ENCODE results near the gene KCNJ12.
"Not testable (repeated sequence)": the region's sequence is repeated elsewhere in the genome, so short reads cannot be mapped to it uniquely, and the experiment has no call there.

KCNJ12 gene

DNA sequence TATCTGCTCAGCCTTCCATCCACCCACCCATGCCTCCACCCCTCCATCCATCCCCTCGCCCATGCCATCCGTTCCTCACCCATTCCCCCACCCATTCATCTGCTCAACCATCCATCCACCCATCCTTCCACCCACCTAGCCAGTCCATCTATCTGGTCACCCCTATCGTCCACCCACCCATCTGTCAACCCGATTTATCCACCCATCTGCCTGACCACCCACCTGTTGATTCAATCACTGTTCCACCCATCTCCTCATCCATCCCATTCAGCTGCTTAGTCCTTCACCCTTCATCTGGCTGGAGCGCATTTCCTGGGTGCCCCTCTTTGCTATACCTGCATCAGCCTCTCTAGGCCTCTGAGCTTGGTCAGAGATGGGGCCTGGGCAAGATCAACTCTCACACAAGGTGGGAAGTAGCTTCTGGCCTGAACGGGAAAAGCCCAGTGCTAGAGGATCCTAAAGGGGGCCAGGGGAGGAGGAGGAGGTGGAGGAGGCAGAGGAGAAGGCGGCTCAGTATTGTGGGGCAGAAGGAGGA is 32.7 kb downstream of the KCNJ12 start:
- not testable (repeated sequence) for DNase-seq

DNA sequence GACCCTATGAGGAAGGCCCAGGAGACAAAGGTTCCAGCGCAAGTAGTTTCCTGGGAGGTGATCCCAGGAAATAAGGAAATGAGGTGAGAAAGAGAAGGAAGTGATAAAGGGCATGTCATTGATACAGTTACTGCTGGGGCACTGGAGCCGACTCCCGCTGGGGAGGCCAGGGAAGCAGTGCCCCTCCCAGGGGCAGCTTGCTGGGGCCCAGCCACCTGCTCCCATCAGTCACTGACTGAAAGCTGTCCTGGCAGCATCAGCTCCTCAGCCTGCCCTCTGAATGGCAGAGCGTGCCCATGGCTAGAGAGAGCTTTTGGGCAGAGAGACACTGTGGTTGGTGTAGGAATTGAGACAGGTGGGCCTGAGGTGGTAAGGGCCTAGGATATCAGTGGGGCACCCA is 33.2 kb downstream of the KCNJ12 start:
- not testable (repeated sequence) for DNase-seq

DNA sequence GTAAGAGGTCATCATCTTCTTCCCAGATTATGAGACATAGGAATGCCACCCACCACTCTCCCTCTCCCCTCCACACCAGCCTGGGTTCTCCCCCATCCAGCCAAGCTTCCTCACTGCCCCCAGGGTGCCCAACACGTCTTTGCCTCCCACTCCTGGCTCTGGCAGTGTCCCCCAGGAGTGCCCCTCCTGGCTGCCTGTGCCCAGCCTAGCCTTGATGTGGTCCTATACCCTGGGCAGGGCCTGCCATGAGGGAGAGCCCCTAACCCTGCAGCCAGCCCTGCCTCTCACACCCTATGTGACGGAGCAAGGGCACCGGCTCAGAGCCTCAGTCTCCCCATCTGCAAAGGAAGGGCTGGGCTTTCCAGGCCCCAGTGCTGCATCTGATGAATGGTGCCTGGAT is 33.8 kb downstream of the KCNJ12 start:
- not testable (repeated sequence) for DNase-seq

DNA sequence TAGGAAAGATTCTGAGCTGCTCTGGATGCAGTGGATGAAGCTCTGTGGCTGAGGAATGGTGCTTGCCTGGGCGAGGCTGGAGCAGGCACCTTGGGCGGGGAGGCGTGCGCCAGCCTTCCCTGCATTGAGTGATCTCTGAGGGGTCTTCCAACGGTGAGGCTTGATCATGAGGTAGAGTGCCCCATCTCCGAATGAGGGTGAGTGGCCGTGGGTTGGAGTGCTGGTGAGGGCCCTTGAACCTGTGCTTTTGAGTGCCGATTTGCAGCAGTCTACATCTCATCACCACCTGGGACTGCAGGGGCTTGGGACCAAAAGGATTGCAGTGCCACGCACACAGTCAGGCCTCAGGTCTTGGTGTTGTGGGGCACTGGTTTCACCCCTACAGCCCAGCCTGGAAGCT is 34.2 kb downstream of the KCNJ12 start:
- DNase-seq: not testable (repeated sequence)

DNA sequence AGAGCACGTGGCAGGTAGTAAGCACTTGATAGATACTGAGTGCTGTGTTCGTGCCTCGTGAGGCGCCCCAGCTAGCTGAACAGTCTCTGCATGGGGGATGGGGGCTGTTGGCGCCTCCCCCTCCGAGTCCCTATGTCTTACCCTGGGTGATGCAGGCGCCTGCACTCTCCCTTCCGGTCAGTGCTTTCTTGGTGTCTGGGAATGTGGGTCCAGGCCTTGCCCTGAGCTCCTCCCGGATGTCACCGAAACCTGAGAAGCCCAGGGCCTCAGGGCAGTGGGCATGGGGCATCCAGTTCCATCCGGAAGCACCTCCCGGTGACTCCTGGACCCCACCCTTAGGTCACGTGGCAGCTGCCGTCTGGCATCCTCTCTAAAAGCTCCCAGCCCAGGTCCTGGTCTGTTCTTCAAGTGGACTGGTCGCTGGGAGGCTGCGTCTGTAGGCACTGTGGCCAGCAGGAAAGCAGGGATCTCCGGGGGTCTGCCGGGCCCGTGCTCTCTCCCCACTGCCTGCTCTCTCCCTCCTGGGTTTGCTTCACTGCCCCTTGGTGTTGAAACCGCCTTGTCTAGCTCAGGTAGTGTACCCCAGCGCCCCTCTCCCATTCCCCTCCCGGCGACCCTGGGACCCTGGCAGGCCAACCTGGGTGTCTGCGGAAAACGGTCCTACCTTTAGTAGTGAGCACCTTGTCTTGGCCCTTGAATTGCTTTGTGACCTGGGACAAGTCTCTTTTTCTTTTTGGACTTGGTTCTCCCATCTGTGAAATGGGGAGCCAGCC is 34.9 kb downstream of the KCNJ12 start:
- not testable (repeated sequence) for DNase-seq

DNA sequence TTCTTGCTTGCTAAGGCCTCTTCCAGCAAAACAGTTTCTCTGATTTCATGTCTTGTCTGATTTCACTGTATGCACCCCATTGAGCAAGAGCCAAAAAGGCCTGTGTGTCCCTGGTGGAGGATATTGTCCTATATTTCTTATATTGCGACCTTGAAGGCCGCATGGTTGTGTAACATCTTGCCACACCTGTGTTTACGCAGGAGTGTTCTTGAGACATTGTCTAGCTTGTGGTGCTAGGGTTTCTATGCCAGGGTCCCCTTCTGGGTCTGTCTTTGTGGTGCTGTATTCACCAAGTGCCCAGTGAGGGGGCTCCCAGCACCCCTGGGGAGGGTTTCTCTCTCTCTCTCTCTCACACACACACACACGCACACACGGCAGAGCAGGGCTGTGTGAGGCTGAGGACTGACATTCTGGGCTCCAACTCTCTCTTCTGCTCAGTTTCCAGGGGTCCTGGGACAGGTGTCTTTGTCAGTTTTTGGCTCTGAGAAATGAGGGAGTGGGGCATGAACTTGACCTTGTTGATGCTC is 35.6 kb downstream of the KCNJ12 start:
- not testable (repeated sequence) for DNase-seq

DNA sequence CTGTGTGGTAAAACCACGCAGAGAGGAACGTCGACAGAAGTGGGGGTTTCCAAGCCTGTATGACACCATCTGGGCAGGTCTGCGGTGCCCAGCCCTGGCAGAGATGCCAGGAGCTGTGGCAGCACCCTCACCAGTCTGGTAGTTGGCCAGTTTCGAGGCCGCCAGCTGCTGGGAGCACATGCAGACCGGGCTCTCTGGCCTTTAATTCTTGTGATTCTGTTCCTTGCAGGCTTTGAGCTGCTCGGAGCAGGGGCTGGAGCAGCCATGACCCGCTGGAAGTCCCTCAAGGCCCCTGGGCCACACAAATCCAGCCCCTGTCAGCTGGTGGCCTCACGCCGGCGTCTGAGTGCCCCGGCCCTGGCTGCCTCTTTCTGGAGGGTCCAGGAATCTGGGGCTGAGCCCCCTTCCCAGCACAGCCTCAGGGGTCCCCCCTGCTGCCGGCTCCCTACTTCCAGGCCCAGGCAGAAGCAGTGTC is 36.1 kb downstream of the KCNJ12 start:
- DNase-seq: not testable (repeated sequence)

DNA sequence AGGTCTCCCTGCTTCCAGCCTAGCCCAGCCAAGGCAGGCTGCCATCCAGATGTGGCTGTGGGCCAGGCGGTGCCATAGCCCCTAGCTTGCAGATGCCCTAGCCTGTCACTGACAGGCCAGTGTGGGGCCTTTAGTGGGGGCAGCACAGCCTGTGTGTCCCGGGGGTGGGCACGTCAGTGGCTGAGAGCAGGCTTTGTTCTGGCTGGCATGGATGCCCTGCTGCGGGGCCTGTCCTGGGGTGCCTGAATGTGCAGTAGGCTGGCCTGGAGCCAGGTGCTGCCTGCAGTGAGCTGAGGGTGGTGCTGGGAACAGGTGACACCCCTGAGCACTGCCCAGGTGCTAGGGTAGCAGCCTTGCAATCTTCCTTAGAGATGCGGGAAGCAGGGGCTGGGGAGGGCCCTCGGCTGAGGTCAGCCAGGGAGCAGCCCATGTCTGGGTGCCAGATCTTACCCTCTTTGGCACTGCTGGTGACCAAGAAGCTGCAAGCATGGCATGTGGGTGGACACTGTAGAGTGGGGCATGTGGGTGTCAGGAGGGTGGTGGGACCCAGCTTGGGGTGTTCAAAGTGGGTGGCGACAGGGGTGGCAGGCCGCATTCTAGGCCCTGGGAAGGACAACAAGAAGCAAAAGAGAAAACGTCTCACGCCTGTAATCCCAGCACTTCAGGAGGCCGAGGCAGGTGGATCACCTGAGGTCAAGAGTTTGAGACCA is 37.6 kb downstream of the KCNJ12 start:
- not testable (repeated sequence) for DNase-seq

DNA sequence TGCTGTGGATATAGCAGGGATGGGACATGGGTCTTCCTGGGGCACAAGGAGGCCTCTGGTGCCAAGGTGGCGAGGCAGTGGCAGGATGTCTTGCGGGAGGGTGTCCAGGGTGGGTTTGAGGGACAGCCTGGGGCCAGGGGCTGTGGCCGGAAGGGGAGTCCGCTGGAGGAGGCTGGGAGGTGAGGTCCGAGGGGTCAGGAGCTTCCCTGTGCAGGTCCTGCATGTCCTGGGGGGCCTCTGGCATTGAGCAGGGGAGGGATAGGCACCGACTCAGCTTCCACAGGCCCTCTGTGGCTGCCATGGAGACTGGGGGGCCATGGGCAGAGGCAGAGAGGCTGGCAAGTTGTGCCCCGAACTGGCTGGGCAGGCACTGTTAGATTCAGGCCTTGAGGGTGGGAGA is 38.5 kb downstream of the KCNJ12 start:
- not testable (repeated sequence) for DNase-seq

DNA sequence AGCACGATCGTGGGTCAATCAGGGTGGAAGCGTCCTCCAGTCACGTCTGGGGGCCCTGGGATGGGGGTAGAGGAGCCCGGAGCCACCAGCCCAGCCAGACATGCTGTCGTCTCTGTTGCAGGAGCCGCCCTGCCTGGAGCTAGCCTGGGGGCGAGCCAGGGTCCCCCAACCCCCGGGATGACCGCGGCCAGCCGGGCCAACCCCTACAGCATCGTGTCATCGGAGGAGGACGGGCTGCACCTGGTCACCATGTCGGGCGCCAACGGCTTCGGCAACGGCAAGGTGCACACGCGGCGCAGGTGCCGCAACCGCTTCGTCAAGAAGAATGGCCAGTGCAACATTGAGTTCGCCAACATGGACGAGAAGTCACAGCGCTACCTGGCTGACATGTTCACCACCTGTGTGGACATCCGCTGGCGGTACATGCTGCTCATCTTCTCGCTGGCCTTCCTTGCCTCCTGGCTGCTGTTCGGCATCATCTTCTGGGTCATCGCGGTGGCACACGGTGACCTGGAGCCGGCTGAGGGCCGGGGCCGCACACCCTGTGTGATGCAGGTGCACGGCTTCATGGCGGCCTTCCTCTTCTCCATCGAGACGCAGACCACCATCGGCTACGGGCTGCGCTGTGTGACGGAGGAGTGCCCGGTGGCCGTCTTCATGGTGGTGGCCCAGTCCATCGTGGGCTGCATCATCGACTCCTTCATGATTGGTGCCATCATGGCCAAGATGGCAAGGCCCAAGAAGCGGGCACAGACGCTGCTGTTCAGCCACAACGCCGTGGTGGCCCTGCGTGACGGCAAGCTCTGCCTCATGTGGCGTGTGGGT is 39.2 kb downstream of the KCNJ12 start:
- not testable (repeated sequence) for DNase-seq

DNA sequence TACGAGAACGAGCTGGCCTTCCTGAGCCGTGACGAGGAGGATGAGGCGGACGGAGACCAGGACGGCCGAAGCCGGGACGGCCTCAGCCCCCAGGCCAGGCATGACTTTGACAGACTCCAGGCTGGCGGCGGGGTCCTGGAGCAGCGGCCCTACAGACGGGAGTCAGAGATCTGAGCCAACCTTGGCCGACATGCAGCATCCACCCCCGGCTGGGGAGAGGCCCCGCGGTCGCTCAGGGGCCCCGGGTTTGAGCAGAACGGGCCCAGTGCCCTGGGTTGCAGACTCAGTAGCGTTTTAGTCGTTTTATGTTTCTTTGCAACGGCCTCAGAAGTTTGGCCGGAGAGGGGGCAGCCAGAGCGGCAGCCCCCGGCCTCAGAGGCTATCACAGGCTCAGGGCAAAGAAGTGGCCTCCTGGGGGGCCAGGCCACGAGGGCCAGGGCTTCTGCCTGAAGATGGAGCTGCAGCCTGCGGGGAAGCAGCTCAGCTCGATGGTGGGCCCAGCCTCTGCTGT is 40.4 kb downstream of the KCNJ12 start:
- DNase-seq: not testable (repeated sequence)

DNA sequence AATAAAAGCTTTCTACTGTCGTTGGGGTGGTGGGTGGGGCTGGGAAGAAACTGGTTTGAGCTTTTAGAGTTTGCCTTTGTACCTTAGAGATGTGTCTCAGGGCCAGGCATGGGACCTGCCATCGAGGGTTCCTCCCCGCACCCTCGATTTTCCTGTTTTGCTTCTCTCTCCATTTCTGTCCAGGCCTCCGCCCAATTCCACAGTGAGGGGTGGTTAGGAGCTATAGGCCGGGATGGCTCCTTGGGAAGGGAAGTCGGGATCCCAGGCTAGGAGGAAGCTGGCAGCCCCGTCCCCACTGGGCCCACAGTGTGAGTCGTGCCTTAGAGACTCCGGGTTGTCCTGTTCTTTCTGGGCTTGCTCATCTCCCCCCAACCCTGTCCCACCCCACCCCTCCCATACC is 41.2 kb downstream of the KCNJ12 start:
- not testable (repeated sequence) for DNase-seq

DNA sequence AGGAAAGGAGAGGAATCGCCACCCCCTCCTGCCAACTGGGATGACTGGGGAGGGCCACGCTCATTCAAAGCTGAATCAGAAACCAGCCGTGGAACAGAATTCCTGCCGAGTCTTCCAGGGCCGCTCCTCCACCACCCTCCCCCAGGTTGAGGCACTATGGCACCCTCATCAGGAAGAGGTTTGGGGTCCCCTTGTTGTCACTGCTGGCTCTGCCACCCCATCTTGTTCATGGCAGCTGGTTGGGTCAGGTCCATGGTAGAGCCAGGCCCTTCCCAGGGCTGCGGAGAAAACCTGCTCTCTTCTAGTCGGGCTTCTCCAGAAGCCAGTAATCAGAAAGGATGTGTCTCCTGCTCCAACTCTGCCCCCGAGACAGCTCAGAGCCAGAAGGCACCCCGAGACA is 41.8 kb downstream of the KCNJ12 start:
- no peak for DNase-seq

DNA sequence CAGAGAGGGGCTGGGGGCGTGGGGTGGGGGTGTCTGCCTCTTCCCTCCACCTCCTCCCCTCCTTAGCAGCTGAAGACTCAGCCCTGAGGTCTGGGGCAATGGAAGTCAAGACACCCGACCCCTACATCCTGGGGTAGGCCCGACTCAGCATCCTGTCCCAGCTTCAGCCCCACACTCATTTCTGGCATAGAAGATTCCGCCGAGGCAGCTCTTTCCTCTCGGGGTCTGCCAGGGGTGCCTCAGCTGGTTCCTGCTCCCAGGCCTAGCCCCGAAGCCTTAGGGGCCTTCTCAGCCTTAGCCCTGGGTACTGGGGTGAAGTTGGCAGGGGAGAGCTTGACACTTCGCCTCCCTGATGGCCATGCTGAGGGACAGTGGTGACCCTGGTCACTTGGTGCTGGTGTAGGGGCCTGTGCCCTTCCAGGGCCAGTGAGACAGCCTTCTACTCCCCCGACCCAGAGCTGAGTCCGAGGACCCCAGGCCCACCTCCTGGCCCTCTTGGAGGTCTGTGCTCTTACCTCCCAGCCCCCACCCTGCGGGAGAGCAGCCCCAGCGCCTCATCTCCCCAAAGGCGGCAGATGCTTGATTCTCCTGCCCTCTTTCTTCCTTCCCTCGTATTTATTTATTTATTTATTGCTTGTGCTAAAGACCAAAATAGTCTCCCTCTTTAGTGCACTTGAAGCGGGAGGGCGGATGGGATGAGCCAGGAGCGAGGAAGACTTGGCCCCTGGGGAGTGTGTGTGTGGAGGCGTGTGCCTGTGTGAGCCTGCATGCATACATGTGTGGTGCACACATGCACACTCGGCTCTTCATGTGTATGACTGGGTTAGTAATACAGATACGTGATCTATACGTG is 42.5 kb downstream of the KCNJ12 start:
- DNase-seq: no peak

DNA sequence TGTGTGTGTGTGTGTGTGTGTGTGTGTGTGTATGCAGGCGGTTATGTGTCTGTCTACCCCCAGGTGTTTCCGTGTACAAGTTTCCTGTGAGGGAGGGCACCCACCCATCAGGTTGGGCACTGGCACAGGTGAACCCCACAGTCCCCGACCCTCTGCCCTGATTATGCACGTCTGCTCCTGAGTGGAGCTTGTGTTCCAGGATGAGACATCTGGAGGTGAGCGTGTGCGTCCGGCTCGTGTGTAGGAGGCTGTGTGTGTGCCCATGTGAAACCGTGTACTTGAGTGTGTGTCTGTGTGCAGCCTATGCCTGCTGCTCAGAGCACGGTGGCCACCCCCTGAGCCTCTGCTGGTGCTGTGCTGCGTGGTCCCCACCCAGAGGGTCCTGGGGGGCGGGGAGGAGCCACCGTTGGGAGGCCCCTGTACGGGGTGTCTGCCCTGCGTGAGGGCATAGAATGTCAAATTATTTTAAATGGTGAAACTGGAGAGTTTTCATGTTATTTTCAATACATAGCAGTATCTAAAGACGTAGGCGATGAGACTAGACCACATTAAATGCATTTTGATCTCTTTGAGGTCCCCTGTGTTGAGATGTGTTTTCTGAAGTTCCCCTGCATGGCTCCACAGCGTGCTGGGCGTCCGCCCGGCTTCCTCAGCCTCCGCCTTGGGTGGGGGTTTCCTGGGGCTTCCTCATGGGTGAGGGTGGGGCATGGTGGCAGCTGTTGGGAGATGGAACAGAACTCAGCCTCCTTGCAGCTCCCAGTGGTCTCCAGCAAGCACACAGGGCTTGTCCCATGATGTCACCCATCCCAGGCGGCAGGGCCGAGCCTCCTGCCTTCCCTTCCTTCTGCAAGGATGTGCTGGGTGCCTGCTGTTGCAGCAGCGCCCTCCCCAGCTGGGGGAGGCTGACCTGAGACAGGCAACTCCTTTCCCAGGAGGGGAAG is 43.4 kb downstream of the KCNJ12 start:
- peak; percentile 49 for DNase-seq

DNA sequence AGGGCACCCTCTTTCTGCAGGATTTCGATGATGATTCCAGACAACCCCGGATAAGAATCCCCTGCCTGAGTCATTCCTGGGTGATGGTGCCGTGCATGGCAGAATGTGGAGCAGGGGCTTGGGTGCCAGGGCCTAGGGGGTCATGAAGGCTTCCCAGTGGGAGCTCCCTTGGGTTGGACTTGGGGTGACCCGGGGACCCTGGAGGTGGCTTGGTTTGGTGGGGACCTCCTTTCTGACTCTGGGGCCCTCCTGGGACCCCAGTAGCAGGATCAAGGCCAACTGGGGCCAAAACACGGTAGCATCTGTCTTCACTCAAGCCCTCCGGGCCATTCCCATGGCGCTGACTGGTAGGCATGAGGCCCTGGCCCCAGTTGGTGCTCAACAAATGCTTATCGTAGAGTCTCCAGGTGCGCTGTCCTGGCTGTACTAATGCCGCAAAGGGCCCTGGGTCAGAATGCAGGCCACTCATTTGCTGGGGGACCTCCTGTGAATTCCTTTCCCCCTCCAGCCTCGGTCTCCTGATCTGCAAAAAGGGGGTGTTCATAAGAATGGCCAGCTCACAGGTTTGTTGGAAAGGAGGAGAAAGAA is 44.4 kb downstream of the KCNJ12 start:
- not testable (repeated sequence) for DNase-seq

DNA sequence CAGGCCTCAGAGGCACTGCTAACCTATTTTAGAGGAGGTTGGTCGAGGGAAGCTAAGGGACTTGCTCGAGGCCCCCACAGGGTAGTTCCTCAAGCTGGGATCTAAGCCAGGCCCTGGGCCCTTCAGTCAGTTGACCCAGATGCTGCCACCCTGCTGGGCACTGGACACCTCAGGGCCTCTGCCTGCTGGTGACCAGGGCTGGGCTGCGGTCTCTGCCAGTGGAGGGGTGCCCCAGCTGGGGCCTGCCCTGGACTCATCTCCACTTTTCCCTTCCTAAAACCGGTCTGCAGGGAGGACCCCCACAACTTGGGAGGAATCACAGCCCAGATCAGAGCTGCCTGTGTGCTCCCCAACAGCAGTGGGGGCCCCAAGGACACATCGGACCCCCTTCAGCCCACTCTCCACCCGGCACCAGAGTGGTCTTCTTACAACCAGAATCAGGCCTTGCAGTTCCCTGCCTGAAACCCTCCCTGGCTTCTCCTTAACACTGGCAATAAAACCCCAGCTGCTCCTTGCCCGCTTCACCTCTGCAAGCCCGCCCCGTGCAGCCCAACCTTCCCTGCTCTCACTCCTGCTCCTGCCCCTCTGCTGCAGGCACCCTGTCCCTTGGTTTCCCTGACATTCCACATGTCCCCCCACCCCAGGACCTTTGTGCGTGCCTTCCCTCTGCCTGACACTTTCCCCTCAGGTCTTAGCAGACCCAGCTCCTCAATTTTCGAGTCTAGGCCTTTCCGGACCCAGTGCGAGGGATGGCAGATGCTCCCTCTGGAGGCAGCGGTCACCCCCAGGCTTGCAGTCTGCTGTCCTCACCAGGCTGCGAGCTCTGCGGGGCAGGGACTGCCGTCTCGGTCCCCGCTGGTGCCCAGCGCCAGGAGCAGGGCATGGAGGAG is 45.5 kb downstream of the KCNJ12 start:
- DNase-seq: not testable (repeated sequence)

DNA sequence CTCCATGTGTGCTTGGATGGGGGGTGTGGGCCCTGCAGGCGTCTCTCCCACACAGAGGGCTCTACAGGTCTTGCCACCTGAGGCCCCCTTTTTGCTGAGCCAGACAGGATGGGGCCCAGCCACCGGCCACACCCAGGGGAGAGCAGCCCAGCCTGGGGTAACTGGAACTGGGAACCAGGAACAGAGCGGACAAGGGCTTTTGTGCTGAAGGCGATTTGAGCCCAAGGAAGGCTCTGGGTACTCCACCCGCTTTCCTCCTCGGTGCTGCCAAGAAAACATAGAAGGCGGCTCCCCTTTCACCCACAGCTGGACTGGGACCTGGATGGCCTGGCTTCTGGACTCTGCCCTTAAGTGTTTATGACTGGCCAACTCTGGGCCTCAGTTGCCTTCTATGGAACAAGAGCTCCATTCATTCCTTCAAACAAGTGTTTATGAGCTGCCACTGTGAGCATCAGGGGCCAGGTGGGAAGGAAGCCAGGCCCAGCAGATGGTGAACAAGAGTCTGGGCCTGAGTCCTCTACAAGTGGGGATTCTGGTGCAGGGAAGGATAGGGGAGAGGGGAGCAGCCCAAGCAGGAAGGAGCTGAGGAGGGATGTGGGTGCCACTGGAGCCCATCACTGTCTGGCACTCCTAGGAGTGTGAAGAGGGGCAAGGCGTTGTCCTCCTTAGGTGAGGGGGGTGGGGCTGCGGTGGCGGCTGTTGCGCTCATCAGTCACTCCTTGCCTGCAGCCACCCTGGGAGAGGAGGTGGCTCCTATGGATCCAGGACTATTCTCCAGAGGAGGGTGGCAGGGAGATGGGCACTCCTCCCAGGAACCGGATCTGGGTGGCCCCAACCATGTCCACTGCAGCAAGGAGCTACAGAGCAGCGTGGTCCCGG is 46.4 kb downstream of the KCNJ12 start:
- DNase-seq: not testable (repeated sequence)

Data from CD4-positive, alpha-beta T cell treated with Interleukin-17A for 1 hour (primary cell).